ENCODE data around the gene TRIM5. TPM values are rescaled to one million over a fixed set of nuclear protein-coding genes. Genes with fewer than 3 reads are reported as not detected.

Gene TRIM5
- polyA plus RNA-seq, 1 donor (not counting 4 experiments of a cell fraction or from before 2014, with no cell fraction given), result 34.6 TPM

DNA sequence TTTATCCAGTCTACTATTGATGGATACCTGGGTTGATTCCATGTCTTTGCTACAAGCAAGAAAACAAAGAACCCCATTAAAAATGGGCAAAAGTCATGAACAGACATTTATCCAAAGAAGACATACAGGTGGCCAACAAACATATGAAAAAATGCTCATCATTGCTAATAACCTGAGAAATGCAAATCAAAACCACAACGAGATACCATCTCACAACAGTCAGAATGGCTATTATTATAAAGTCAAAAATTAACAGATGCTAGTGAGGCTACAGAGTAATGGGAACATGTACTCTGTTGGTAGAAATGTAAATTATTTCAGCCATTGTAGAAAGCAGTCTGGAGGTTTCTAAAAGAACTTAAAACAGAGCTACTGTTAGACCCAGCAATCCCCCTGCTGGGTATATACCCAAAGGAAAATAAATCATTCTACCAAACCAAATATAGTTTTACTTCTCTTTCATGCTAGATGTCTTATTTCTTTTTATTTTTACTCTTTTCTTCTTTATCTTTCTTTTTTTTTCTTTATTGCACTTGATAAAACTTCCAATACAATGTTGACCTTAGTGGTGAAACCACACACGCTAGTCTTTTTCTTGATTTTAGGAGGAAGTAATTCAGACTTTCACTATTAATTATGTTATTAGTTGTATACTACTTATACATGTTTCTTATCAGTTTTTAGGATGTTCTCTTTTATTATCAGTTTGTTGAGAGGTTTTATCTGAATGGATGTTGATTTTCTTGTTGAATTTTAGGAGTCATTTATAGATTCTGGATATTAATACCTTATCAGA, 19.1 kb upstream of the TRIM5 start:
- H3K27me3 ChIP-seq (ENCODE audit: control insufficient read depth, extremely low read depth, insufficient read depth, low read length), result no peaks in the 10 kb centered on the region
- no peak overlapping the region for H3K4me3 ChIP-seq (ENCODE audit: control insufficient read depth in 2 of 3, extremely low read depth in 1 of 3, insufficient read depth in 2 of 3, low read depth in 1 of 3, low read length in 3 of 3)
- TF ChIP-seq, protein P1, sequence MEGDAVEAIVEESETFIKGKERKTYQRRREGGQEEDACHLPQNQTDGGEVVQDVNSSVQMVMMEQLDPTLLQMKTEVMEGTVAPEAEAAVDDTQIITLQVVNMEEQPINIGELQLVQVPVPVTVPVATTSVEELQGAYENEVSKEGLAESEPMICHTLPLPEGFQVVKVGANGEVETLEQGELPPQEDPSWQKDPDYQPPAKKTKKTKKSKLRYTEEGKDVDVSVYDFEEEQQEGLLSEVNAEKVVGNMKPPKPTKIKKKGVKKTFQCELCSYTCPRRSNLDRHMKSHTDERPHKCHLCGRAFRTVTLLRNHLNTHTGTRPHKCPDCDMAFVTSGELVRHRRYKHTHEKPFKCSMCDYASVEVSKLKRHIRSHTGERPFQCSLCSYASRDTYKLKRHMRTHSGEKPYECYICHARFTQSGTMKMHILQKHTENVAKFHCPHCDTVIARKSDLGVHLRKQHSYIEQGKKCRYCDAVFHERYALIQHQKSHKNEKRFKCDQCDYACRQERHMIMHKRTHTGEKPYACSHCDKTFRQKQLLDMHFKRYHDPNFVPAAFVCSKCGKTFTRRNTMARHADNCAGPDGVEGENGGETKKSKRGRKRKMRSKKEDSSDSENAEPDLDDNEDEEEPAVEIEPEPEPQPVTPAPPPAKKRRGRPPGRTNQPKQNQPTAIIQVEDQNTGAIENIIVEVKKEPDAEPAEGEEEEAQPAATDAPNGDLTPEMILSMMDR (optimal IDR thresholded peaks at IDR 0.05 in 1 of 3, IDR thresholded peaks at IDR 0.05 in 1 of 3, conservative IDR thresholded peaks at IDR 0.05 in 1 of 3; ENCODE audit: extremely low read depth in 1 of 3, insufficient read depth in 2 of 3, low read length in 3 of 3), result no peak
- no peak for TF ChIP-seq EZH2 (IDR thresholded peaks at IDR 0.05; ENCODE audit: low read length)
- H3K9me3 ChIP-seq (ENCODE audit: control insufficient read depth, low read depth, low read length), result no peaks in the 10 kb centered on the region
- no peaks in the 10 kb centered on the region for H4K20me1 ChIP-seq (ENCODE audit: control insufficient read depth, extremely low read depth, insufficient read depth, low read length)
- dilution Hi-C loops (cut with MboI; ENCODE audit: extremely low pct_ligation_motif_present, low sequenced_read_pairs), result no loop called here
- H3K9ac ChIP-seq (ENCODE audit: control insufficient read depth, extremely low read depth, insufficient read depth, low read length), result no peak overlapping the region
- H3K36me3 ChIP-seq (ENCODE audit: control insufficient read depth in 2 of 2, extremely low read depth in 1 of 2, insufficient read depth in 2 of 2, low read length in 2 of 2), result peaks cover 0 to 5% of the 10 kb centered on the region in 2 experiments
- H3K27ac ChIP-seq (ENCODE audit: control insufficient read depth, insufficient read depth, low read length), result no peak overlapping the region
- FAIRE-seq (no peak), DNase-seq (ENCODE audit: low read depth, low spot score) (no peak)
- H3K79me2 ChIP-seq (ENCODE audit: control insufficient read depth, insufficient read depth, low read length), result no peaks in the 10 kb centered on the region
- H2AFZ ChIP-seq (ENCODE audit: control insufficient read depth, low read length), result no peak overlapping the region
- H3K4me2 ChIP-seq (ENCODE audit: control insufficient read depth, extremely low read depth, insufficient read depth, low read depth, low read length), result no peak overlapping the region
- H3K9me1 ChIP-seq (ENCODE audit: control insufficient read depth, extremely low read depth, insufficient read depth, low read length), result no peaks in the 10 kb centered on the region
- no peaks in the 10 kb centered on the region for H3K4me1 ChIP-seq (ENCODE audit: control insufficient read depth, extremely low read depth, insufficient read depth, low read length)

DNA sequence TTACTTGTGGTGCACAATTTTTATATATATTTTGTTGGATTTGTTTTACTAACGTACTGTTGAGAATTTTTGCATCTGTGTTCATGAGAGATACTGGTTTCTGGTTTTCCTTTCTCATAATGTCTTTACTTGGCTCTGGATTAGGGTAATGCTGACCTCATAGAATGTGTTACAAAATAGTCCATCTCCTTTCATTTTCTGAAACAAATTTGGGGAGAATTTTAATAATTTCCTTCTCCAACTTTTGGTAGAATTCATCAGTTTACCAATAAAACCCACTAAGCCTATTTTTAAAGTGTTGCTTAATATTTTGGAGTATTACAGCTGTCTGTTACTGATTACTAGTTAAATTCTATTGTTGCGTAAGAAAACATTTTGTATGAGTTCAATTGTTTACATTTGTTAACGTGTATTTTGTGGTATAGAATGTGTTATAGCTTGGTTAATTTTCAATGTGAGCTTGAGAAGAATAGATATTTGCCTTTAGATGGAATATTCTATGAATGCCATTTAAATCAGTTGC, 16.2 kb upstream of the TRIM5 start:
- Histone ChIP-seq H4K20me1 (ENCODE audit: control insufficient read depth, extremely low read depth, insufficient read depth, low read length) (no peaks in the 10 kb centered on the region), H3K9me3 (ENCODE audit: control insufficient read depth, low read depth, low read length) (no peaks in the 10 kb centered on the region), H3K79me2 (ENCODE audit: control insufficient read depth, insufficient read depth, low read length) (no peaks in the 10 kb centered on the region), H3K9ac (ENCODE audit: control insufficient read depth, extremely low read depth, insufficient read depth, low read length) (no peak overlapping the region), H3K27ac (ENCODE audit: control insufficient read depth, insufficient read depth, low read length) (no peak overlapping the region), H3K27me3 (ENCODE audit: control insufficient read depth, extremely low read depth, insufficient read depth, low read length) (no peaks in the 10 kb centered on the region), H3K4me3 (ENCODE audit: control insufficient read depth in 2 of 3, extremely low read depth in 1 of 3, insufficient read depth in 2 of 3, low read depth in 1 of 3, low read length in 3 of 3) (no peak overlapping the region), H2AFZ (ENCODE audit: control insufficient read depth, low read length) (no peak overlapping the region), H3K4me1 (ENCODE audit: control insufficient read depth, extremely low read depth, insufficient read depth, low read length) (no peaks in the 10 kb centered on the region), H3K9me1 (ENCODE audit: control insufficient read depth, extremely low read depth, insufficient read depth, low read length) (no peaks in the 10 kb centered on the region), H3K36me3 (ENCODE audit: control insufficient read depth in 2 of 2, extremely low read depth in 1 of 2, insufficient read depth in 2 of 2, low read length in 2 of 2) (peaks cover 0 to 13% of the 10 kb centered on the region in 2 experiments), H3K4me2 (ENCODE audit: control insufficient read depth, extremely low read depth, insufficient read depth, low read depth, low read length) (no peak overlapping the region)
- no peak for FAIRE-seq
- DNase-seq (ENCODE audit: low read depth, low spot score), result no peak
- TF ChIP-seq EZH2 (IDR thresholded peaks at IDR 0.05; ENCODE audit: low read length), result no peak
- TF ChIP-seq, protein P1 (optimal IDR thresholded peaks at IDR 0.05 in 1 of 3, IDR thresholded peaks at IDR 0.05 in 1 of 3, conservative IDR thresholded peaks at IDR 0.05 in 1 of 3; ENCODE audit: extremely low read depth in 1 of 3, insufficient read depth in 2 of 3, low read length in 3 of 3), result no peak
- dilution Hi-C loops (cut with MboI; ENCODE audit: extremely low pct_ligation_motif_present, low sequenced_read_pairs), result no loop called here

All from keratinocyte (primary cell).